Measurements from ENCODE around the gene FAM131C.

The FAM131C gene

GRCh38 chr1:16015491-16015890, 58.0 kb downstream of the FAM131C start:
- DNase-seq, result no peak

DNA sequence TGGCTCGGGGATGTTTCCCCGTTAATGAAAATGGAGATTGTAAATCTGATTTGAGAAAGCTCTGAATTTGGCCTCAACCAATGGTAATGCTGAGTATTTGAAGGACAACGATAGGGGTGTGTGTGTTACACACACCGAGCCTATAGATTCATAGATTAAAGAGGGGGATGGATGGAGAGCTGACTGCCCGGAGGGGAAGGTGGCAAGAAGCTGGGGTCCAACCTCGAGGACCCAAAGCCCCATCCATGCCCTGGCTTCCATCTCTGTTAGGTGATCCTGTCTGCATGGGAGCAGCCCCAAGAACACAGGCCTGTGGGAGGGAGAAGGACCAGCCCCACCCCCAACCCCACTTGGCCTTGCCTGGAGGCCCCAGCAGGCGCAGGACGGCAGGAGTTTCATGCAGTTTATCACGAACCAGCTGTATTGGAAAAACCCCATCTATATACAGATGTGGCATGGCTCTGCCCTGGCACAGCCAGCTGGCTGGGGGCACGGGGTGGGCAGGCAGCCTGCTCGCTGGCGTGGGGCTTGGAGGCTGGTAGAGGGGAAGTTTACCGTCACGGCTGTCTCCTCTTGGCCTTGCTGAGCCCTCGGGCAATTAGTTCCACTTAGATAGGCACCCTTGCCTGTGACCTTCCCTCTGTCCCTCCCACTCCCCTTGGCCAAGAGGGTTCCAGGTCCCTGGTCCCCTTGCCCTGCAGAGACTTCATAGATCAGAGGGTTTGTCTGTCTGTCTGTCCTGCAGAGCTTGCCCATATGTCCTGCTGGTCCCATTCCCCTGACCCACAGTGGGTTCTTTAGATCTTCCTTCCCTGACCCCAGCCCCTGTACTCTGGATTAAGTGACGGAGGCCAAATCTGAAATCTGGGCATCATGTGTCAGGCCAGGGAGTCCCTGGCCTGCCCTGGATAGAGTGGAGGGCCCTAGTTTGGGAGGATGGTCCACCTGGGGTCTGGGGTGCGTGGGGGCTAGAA, 58.7 kb downstream of the FAM131C start:
- DNase-seq, result peak in 2 of 4 experiments; percentile 28 to 47

DNA sequence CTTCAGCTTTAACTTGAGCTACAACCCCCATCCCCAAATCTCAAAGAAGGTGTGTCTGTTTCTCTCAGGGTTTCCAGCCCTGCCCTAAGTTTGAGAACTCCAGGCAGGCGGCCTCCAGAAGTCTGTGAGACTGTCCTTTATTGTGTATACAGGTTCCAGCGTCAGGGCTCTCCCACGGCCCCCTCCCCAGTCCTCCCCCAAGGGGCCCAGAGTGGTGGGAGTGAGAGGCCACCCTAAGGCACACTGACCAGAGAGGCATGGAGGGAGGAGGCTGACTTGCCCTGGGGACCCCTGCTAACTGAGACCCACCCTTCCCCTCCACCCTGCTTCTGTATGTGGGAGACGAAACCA, 59.6 kb downstream of the FAM131C start:
- DNase-seq, result no peak

DNA sequence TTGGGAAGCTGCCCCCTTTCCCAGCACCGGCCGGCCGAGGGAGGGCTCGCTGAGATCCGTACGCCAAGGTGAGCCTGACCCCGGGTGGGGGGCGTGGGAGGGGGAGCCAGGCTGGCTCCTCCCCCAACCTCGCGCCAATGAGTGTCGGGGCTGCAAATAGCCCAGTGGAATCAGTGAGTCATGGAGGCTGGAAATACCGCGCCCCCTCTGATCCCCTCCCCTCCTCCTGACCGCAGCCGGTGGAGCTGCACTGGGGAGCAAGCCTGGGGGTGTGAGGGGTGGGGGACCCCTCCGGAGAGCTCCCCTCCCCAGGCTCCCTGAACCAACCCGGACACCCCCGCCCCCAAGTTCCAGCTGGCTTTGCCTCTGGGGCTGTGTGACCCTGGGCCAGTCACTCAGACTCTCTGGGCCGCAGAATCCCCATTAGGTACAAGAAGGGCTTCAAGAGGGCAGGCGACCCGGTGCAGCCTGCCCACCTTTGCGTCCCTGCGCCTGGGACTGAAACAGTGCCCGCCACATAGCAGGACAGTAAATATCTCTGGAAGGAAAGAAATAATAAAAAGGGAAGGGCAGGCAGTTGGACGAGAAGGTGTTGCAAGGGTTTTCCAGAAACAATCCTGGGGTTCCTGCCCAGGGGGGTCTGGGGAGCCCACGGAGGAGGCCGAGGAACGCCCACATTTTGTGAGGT, 60.1 kb downstream of the FAM131C start:
- DNase-seq, result peak; percentile 28 to 54 (median 45)

DNA sequence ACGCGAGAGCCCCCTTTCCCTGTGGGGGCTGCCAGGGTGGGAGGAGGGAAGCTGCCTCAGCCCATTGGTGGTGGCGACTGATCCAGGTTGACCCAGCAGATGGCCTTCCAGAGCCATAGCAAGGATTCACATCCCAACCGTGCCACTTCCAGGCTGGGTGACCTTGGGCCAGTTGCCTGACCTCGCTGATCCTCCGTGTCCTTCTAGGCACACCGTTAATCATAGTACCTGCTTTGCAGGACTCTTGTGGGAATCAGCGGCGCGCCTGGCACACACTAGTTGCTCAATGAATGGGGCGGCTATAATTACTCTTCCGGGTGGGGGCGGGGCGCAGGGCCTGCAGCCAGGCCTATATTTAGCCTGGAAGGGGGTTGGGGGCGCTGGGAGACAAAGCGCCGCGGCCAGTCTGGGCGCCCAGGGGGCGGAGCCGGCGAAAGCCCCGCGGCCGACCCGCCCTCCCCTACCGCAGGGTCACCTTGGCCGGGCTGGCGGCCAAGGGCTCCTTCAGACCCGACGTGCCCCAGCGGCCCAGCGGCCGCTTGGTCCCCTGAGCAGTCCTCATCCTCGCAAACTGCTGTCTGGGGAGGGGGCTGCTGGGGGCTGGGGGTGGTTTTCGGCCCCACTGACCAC, 60.7 kb downstream of the FAM131C start:
- peak; percentile 28 to 69 (median 48) for DNase-seq

- DNase-seq, result no peak
Observed at GRCh38 chr1:16011936-16012589, 61.4 kb downstream of the FAM131C start.

DNA sequence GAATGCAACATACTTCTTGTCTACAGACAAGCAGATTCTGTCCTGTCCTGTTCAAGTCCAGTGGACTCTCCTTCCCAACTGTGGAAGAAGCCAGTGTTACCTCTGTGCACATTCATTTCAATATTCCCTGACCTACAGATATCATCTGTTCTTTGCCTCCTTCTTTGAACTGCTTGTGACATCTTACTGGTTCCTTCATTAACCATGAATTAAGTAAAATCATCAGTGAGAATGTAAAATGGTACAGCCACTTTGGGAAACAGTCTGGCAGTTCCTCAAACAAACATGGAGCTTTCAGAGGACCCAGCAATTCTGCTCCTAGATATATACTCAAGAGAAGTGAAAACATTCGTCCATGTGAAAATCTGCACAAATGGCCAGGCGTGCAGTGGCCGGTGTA, 62.6 kb downstream of the FAM131C start:
- no peak for DNase-seq

DNA sequence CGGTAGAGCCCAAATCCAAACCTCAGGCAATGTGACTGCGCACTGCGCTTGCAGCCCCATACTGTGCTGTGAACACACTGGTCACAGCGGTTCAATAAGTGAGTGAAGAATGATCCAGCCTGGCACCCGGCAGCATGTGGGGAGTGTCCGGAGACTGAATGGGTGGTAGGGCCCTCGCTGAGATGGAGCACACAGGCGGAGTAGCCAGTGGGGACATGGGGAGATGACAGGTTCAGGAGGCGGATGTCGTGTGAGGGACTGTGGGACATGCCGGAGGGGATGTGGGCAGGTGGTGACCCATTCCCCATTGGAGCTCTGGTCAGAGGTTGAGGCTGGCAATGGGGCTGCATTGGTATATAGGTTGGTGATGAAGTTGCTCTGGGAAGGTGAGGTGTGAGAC, 63.8 kb downstream of the FAM131C start:
- no peak for DNase-seq

- peak; percentile 76 to 86 (median 84) for DNase-seq
Observed at GRCh38 chr1:16009030-16009460, 64.4 kb downstream of the FAM131C start.
